IMR-90 (cell line): ENCODE data around the gene SEPSECS. TPM values are rescaled to one million over a fixed set of nuclear protein-coding genes. Genes with fewer than 3 reads are reported as not detected.

Experiments used
- ATAC-seq: fragments of 200-7000 bp; cut with Tn5 transposase; 2 replicates; pipeline ENCODE4 v1.9.1; 2020; ENCODE audit warnings: low read depth, mild to moderate bottlenecking, moderate library complexity
- BruUV-seq: library from RNA; stranded (reverse); fragments of 400-500 nt; replicated peaks from 2 replicates; lab custom pipeline; 2021; lab: Mats Ljungman, UMichigan
- CTCF ChIA-PET: fragments of 300-600 bp; formaldehyde crosslinking; extraction: SDS; loops from one replicate; lab custom pipeline; 2021; ENCODE audit warnings: antibody characterized with exemption; lab: Yijun Ruan, JAX
- POLR2A ChIA-PET: fragments of 300-600 bp; sonication (Branson Sonifier 250); formaldehyde crosslinking; loops from one replicate; lab custom pipeline; 2022; ENCODE audit warnings: antibody characterized with exemption; ENCODE audit not compliant: unreplicated experiment; lab: Charles Lee
- DNase-seq: peaks from one replicate; pipeline ENCODE4 v3.0.0; 2013
- H2AFZ ChIP-seq: replicated peaks from 2 replicates; pipeline ENCODE3; 2013; ENCODE audit warnings: low read length, mild to moderate bottlenecking; ENCODE audit not compliant: poor library complexity
- H2AK5ac ChIP-seq: 2 replicates; pipeline ENCODE4 v1.6.1; 2013; ENCODE audit warnings: low read depth, low read length, inconsistent platforms
- H2AK9ac ChIP-seq: replicated peaks from 2 replicates; pipeline ENCODE3; 2013; ENCODE audit warnings: mild to moderate bottlenecking, low read depth, low read length, moderate library complexity; ENCODE audit not compliant: poor library complexity
- H2BK120ac ChIP-seq: 2 replicates; pipeline ENCODE4 v1.6.1; 2013; ENCODE audit warnings: low read depth, low read length, inconsistent platforms
- H2BK15ac ChIP-seq: 3 replicates; pipeline ENCODE4 v1.6.1; 2013; ENCODE audit warnings: low read depth, low read length, inconsistent platforms
- H2BK20ac ChIP-seq: 2 replicates; pipeline ENCODE4 v1.6.1; 2013; ENCODE audit warnings: low read depth, mild to moderate bottlenecking, inconsistent platforms, low read length, moderate library complexity
- H2BK5ac ChIP-seq: 2 replicates; pipeline ENCODE4 v1.6.1; 2013; ENCODE audit warnings: mild to moderate bottlenecking, low read depth, low read length, inconsistent platforms; ENCODE audit not compliant: poor library complexity, severe bottlenecking
- H3K14ac ChIP-seq: replicated peaks from 2 replicates; pipeline ENCODE4 v1.6.1; 2013; ENCODE audit warnings: low read depth, low read length, inconsistent platforms
- H3K18ac ChIP-seq: 2 replicates; pipeline ENCODE4 v1.6.1; 2013; ENCODE audit warnings: low read depth, low read length, control low read depth
- H3K23ac ChIP-seq: 2 replicates; pipeline ENCODE4 v1.6.1; 2013; ENCODE audit warnings: low read depth, low read length, inconsistent platforms
- H3K27ac ChIP-seq: 2 replicates; pipeline ENCODE4 v1.5.1; 2013; ENCODE audit warnings: mild to moderate bottlenecking, control low read depth, low read length; ENCODE audit not compliant: insufficient read depth
- H3K27me3 ChIP-seq: 2 replicates; pipeline ENCODE4 v1.6.1; 2013; ENCODE audit warnings: low read length; ENCODE audit not compliant: control insufficient read depth, insufficient read depth
- H3K36me3 ChIP-seq: 2 replicates; pipeline ENCODE4 v1.6.1; 2013; ENCODE audit warnings: low read length, mixed read lengths; ENCODE audit not compliant: control insufficient read depth, insufficient read depth
- H3K4ac ChIP-seq: 2 replicates; pipeline ENCODE4 v1.6.1; 2013; ENCODE audit warnings: low read depth, low read length, inconsistent platforms
- H3K4me1 ChIP-seq: 2 replicates; pipeline ENCODE4 v1.6.1; 2013; ENCODE audit warnings: low read length, mixed read lengths; ENCODE audit not compliant: control insufficient read depth, insufficient read depth
- H3K4me2 ChIP-seq: 2 replicates; pipeline ENCODE4 v1.6.1; 2013; ENCODE audit warnings: low read depth, mild to moderate bottlenecking, control low read depth, low read length, moderate library complexity
- H3K4me3 ChIP-seq: 2 replicates; pipeline ENCODE4 v1.5.1; 2013; ENCODE audit warnings: low read depth, mild to moderate bottlenecking, control low read depth, low read length, moderate library complexity; ENCODE audit not compliant: insufficient read depth
- H3K56ac ChIP-seq: 2 replicates; pipeline ENCODE4 v1.6.1; 2013; ENCODE audit warnings: low read length, inconsistent platforms; ENCODE audit not compliant: insufficient read depth; ENCODE audit errors: extremely low read depth
- H3K79me1 ChIP-seq, 2 experiments: 2 replicates each; pipeline ENCODE4 v1.6.1; 2013; ENCODE audit warnings: low read length in 2 of 2, inconsistent platforms in 1 of 2, low read depth in 1 of 2
- H3K9ac ChIP-seq: 2 replicates; pipeline ENCODE4 v1.6.1; 2013; ENCODE audit warnings: low read depth, low read length, control low read depth
- H3K9me1 ChIP-seq: 2 replicates; pipeline ENCODE4 v1.6.1; 2013; ENCODE audit warnings: low read length, inconsistent platforms; ENCODE audit not compliant: insufficient read depth
- H3K9me3 ChIP-seq: 2 replicates; pipeline ENCODE4 v1.6.1; 2013; ENCODE audit warnings: low read length; ENCODE audit not compliant: control insufficient read depth, insufficient read depth
- H4K20me1 ChIP-seq: 2 replicates; pipeline ENCODE4 v1.6.1; 2013; ENCODE audit warnings: low read length, inconsistent platforms; ENCODE audit not compliant: insufficient read depth
- H4K5ac ChIP-seq: 2 replicates; pipeline ENCODE4 v1.6.1; 2013; ENCODE audit warnings: mild to moderate bottlenecking, low read depth, low read length, control low read depth
- H4K8ac ChIP-seq, 2 experiments: 2 replicates each; pipeline ENCODE4 v1.6.1; 2013; ENCODE audit warnings: low read depth in 2 of 2, low read length in 2 of 2, control low read depth in 1 of 2, inconsistent platforms in 1 of 2
- H4K91ac ChIP-seq: 2 replicates; pipeline ENCODE4 v1.6.1; 2013; ENCODE audit warnings: low read depth, low read length, inconsistent platforms; ENCODE audit not compliant: insufficient read depth
- BHLHE40 ChIP-seq: fragments of 150-350 bp; IDR thresholded peaks from 2 replicates; pipeline ENCODE4 v1.6.1; 2016; ENCODE audit warnings: mild to moderate bottlenecking, low read depth, low read length
- CEBPB ChIP-seq: IDR thresholded peaks from 2 replicates; pipeline ENCODE4 v1.6.1; 2012; ENCODE audit warnings: low read depth, low read length, improper control_type of control experiment
- CHD1 ChIP-seq: IDR thresholded peaks from 2 replicates; pipeline ENCODE4 v1.6.1; 2012; ENCODE audit warnings: low read depth, low read length, improper control_type of control experiment
- CTCF ChIP-seq: conservative IDR thresholded peaks from 2 replicates; pipeline ENCODE4 v1.5.1; 2012; ENCODE audit warnings: mild to moderate bottlenecking, low read depth, low read length, improper control_type of control experiment
- FOS ChIP-seq: fragments of 150-350 bp; IDR thresholded peaks from 2 replicates; pipeline ENCODE4 v1.6.1; 2016; ENCODE audit warnings: low read depth, low read length
- MAFK ChIP-seq: IDR thresholded peaks from 2 replicates; pipeline ENCODE4 v1.6.1; 2012; ENCODE audit warnings: low read depth, low read length, improper control_type of control experiment
- MAZ ChIP-seq: IDR thresholded peaks from 2 replicates; pipeline ENCODE4 v1.6.1; 2012; ENCODE audit warnings: low read depth, mild to moderate bottlenecking, low read length, improper control_type of control experiment, moderate library complexity, borderline replicate concordance
- MXI1 ChIP-seq: IDR thresholded peaks from 2 replicates; pipeline ENCODE4 v1.6.1; 2012; ENCODE audit warnings: low read depth, mild to moderate bottlenecking, low read length, moderate library complexity, borderline replicate concordance
- NFE2L2 ChIP-seq: fragments of 150-350 bp; IDR thresholded peaks from 2 replicates; pipeline ENCODE4 v1.6.1; 2016; ENCODE audit warnings: low read depth, mild to moderate bottlenecking, low read length
- POLR2A ChIP-seq: IDR thresholded peaks from 2 replicates; pipeline ENCODE4 v1.6.1; 2012; ENCODE audit warnings: mild to moderate bottlenecking, low read depth, low read length
- RAD21 ChIP-seq: IDR thresholded peaks from 2 replicates; pipeline ENCODE4 v1.6.1; 2012; ENCODE audit warnings: low read length, improper control_type of control experiment
- RCOR1 ChIP-seq: IDR thresholded peaks from 2 replicates; pipeline ENCODE4 v1.6.1; 2012; ENCODE audit warnings: mild to moderate bottlenecking, low read length, improper control_type of control experiment; ENCODE audit not compliant: insufficient replicate concordance
- RFX5 ChIP-seq: IDR thresholded peaks from 2 replicates; pipeline ENCODE4 v1.8.0; 2012; ENCODE audit warnings: low read depth, mild to moderate bottlenecking, low read length, moderate library complexity
- SMC3 ChIP-seq: fragments of 150-350 bp; IDR thresholded peaks from 2 replicates; pipeline ENCODE4 v1.6.1; 2016; ENCODE audit warnings: low read depth, mild to moderate bottlenecking, antibody characterized with exemption, low read length, moderate library complexity
- USF2 ChIP-seq: fragments of 150-350 bp; IDR thresholded peaks from 2 replicates; pipeline ENCODE4 v1.6.1; 2017; ENCODE audit warnings: mild to moderate bottlenecking, antibody characterized with exemption, low read length, low read depth
- WGBS, 2 experiments: methylation state at CpG; one replicate each; pipeline versions ENCODE4 v1.1.5 to v1.1.7; 2013; ENCODE audit warnings: missing lambda C conversion rate in 2 of 2; ENCODE audit not compliant: insufficient read length in 1 of 2; ENCODE audit errors: extremely low coverage in 2 of 2; 5-methylcytosine and 5-hydroxymethylcytosine counted together
- dilution Hi-C: fragments of 300-500 bp; cut with HindIII; formaldehyde crosslinking; loops from one replicate; pipeline ENCODE4 v1.14.3; 2018; ENCODE audit warnings: low sequenced_read_pairs; ENCODE audit not compliant: unreplicated experiment
- in situ Hi-C: fragments of 300-500 bp; cut with MboI; formaldehyde crosslinking; loops from 3 replicates; pipeline ENCODE4 v1.14.3; 2019; ENCODE audit warnings: low sequenced_read_pairs, inconsistent platforms, mixed read lengths
- intact Hi-C: fragments of 100-400 bp; cut with micrococcal nuclease; formaldehyde crosslinking; loops from 2 replicates; pipeline ENCODE4 v1.10.0; 2022
- polyA plus RNA-seq, 3 experiments: library from polyadenylated mRNA; depleted of rRNA; stranded (reverse); fragments of >200 nt; gene quantifications; 2 replicates each; pipeline ENCODE4 v1.2.3, GENCODE V29; 2012; ENCODE audit warnings: low replicate concordance in 1 of 3
- total RNA-seq: library from RNA; depleted of rRNA; stranded (reverse); fragments of >200 nt; gene quantifications from 2 replicates; pipeline ENCODE4 v1.2.3, GENCODE V29; 2012
- TF ChIP-seq, protein P1 (sequence below): fragments of 150-350 bp; IDR thresholded peaks from 2 replicates; pipeline ENCODE4 v1.6.1; 2016; ENCODE audit warnings: low read depth, mild to moderate bottlenecking, low read length, moderate library complexity, borderline replicate concordance

Gene SEPSECS
- total and polyA plus RNA-seq, 2 of the 4 experiments (the other 2 are of a cell fraction) = 1.7 to 5.0 TPM

- ChIA-PET POLR2A (no interaction called here), CTCF (no interaction called here)
- peak overlapping the region; percentile 48; the same call in 1 of the 3 replicates for H2BK15ac ChIP-seq
- BruUV-seq = no TSS peak
- H4K91ac ChIP-seq = 0 out of 2 replicates have a peak overlapping the region, but pooled peaks have one; percentile 83
- in situ Hi-C loops (no loop called here), dilution Hi-C loops (no loop called here), intact Hi-C loops (no loop called here)
- 0 out of 4 replicates have a peak, but pooled peaks cover 0 to 3% of the 10 kb centered on the region in 2 experiments for H3K79me1 ChIP-seq
- H3K23ac ChIP-seq = no peak overlapping the region
- H2AFZ ChIP-seq = peak overlapping the region; percentile 57
- DNase-seq = peak; percentile 12
- peak overlapping the region; percentile 93 for H2BK120ac ChIP-seq
- H3K36me3 ChIP-seq = no peaks in the 10 kb centered on the region
- H3K27me3 ChIP-seq = no peaks in the 10 kb centered on the region
- H2BK5ac ChIP-seq = peak overlapping the region; percentile 94
- no peak for ATAC-seq
- H2BK20ac ChIP-seq = peak overlapping the region; percentile 84
- no peaks in the 10 kb centered on the region for H3K9me1 ChIP-seq
- H2AK5ac ChIP-seq = peak overlapping the region; percentile 77; the same call in 1 of the 2 replicates
- no peak overlapping the region for H4K5ac ChIP-seq
- no peak overlapping the region for H3K4me3 ChIP-seq
- no peak overlapping the region for H3K27ac ChIP-seq
- no CpG with 5 or more reads among the region's 3 CpGs for WGBS, 2 experiments
- no peak overlapping the region for H3K9ac ChIP-seq
- TF ChIP-seq POLR2A (no peak), MXI1 (no peak), CEBPB (no peak), NFE2L2 (no peak), RAD21 (no peak), BHLHE40 (no peak), RCOR1 (no peak), MAZ (no peak), MAFK (no peak), USF2 (no peak), SMC3 (no peak), FOS (no peak), CTCF (no peak), CHD1 (no peak), RFX5 (no peak)
- TF ChIP-seq, protein P1, sequence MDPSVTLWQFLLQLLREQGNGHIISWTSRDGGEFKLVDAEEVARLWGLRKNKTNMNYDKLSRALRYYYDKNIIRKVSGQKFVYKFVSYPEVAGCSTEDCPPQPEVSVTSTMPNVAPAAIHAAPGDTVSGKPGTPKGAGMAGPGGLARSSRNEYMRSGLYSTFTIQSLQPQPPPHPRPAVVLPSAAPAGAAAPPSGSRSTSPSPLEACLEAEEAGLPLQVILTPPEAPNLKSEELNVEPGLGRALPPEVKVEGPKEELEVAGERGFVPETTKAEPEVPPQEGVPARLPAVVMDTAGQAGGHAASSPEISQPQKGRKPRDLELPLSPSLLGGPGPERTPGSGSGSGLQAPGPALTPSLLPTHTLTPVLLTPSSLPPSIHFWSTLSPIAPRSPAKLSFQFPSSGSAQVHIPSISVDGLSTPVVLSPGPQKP = no peak
- no peaks in the 10 kb centered on the region for H3K9me3 ChIP-seq
- H4K20me1 ChIP-seq = no peaks in the 10 kb centered on the region
- H3K4me2 ChIP-seq = no peak overlapping the region
- peak overlapping the region; percentile 67 for H3K14ac ChIP-seq
- H2AK9ac ChIP-seq = no peak overlapping the region
- no peak overlapping the region for H3K56ac ChIP-seq
- peak overlapping the region in 1 of 2 experiments; percentile 60; a peak in 1 of 4 replicates for H4K8ac ChIP-seq
- peak overlapping the region; percentile 83 for H3K4ac ChIP-seq
- peaks cover 8% of the 10 kb centered on the region for H3K4me1 ChIP-seq
- H3K18ac ChIP-seq = peak overlapping the region; percentile 23; the same call in 1 of the 2 replicates
These were observed 14.4 kb upstream of the SEPSECS start for GRCh38 chr4:25174674-25175073.
